Thyroid gland (tissue), 4 donors: ENCODE results near the gene RCAN1. TPM values are rescaled to one million over a fixed set of nuclear protein-coding genes. Genes with fewer than 3 reads are reported as not detected.

Experiments used
- DNase-seq, 2 donors: peaks; one replicate each; pipeline ENCODE4 v3.0.0-alpha.2; 2019
- H3K27ac ChIP-seq, 3 donors: fragments of 200-600 bp; sonication (generic); 1 replicate in 2 of 3; 2 replicates in 1 of 3; pipeline ENCODE4 v1.5.1; 2016 to 2019; ENCODE audit warnings: mild to moderate bottlenecking in 1 of 3, moderate library complexity in 1 of 3
- H3K27me3 ChIP-seq: fragments of 200-600 bp; sonication (generic); one replicate; pipeline ENCODE4 v1.5.1; 2019
- H3K36me3 ChIP-seq, 2 donors: fragments of 200-600 bp; sonication (generic); one replicate each; pipeline ENCODE4 v1.5.1; 2016 to 2019
- H3K4me1 ChIP-seq, 2 donors: fragments of 200-600 bp; sonication (generic); one replicate each; pipeline ENCODE4 v1.5.1; 2017 to 2019
- H3K4me3 ChIP-seq, 3 donors: fragments of 200-600 bp; sonication (generic); replicated peaks in 1 of 3; 1 replicate in 2 of 3; 2 replicates in 1 of 3; pipeline ENCODE4 v1.5.1; 2016; ENCODE audit warnings: mild to moderate bottlenecking in 1 of 3
- H3K9me3 ChIP-seq: fragments of 200-600 bp; sonication (generic); one replicate; pipeline ENCODE4 v1.5.1; 2017
- POLR2A ChIP-seq, 2 donors: fragments of 450-650 bp; IDR thresholded peaks; one replicate each; pipeline ENCODE4 v1.6.1; 2017; ENCODE audit warnings: antibody characterized with exemption in 2 of 2, mild to moderate bottlenecking in 2 of 2, moderate library complexity in 1 of 2
- WGBS, 2 donors: methylation state at CpG; one replicate each; pipeline ENCODE4 v1.1.5; 2017; 5-methylcytosine and 5-hydroxymethylcytosine counted together
- intact Hi-C: fragments of 100-400 bp; cut with DNase I; formaldehyde crosslinking; loops from one replicate; pipeline ENCODE4 v1.15.1; 2023
- total RNA-seq, 4 donors: library from RNA; depleted of rRNA; stranded (reverse); fragments of >200 nt; gene quantifications; one replicate each; pipeline ENCODE4 v1.2.3, GENCODE V29; 2016
- TF ChIP-seq, protein P1 (sequence below), 6 experiments: fragments of 200-600 bp in 3 of 6; fragments of 450-650 bp in 3 of 6; sonication (generic) in 3 of 6; IDR thresholded peaks; one replicate each; pipeline ENCODE4 v1.5.1; 2016 to 2019; ENCODE audit warnings: antibody characterized with exemption in 6 of 6, mild to moderate bottlenecking in 2 of 6, inconsistent platforms in 1 of 6, moderate library complexity in 1 of 6

RCAN1 gene
- total RNA-seq, 4 donors from 2014 or later: 24.5 to 32.7 (median 29.0) TPM

DNA sequence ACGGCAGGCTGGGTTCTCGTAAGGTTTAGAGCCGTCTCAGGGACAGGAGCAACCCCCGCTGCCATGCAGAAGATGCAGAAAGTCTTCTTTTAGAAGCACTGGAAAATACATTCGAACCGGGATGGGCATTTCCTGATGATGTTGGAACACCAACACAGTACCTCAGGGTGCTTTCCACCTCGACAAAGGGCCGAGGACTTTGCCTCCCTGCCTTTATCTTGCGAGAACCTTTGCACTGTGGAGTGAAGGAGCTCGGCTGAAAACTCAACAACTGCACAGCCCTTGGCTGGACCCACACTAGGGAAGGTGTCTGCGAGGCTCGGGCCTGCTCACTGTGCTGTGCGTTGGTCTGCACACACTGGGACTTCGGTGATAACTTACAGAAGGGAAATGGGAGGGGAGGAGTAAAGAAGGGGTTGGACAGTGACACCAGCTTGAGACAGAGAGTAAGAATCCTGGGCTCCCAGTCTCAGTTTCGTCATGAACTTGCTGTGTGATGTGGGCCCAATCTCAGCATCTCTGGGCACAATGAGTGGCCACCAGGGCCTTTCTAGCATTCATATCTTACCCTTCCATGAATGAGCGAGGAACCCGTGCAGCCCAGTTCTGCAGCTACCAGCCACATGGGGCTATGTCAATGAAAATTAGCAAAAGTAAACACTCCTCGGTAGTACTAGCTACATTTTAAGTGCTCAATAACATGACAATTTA, 18.2 kb downstream of the RCAN1 start:
- no peak overlapping the region for H3K4me3 ChIP-seq
- DNase-seq: no peak
- H3K27me3 ChIP-seq: no peaks in the 10 kb centered on the region
- H3K9me3 ChIP-seq: no peaks in the 10 kb centered on the region
- H3K27ac ChIP-seq: no peak overlapping the region
- no peaks in the 10 kb centered on the region for H3K36me3 ChIP-seq
- peaks cover 9 to 19% of the 10 kb centered on the region in 2 donors for H3K4me1 ChIP-seq
- TF ChIP-seq, protein P1, sequence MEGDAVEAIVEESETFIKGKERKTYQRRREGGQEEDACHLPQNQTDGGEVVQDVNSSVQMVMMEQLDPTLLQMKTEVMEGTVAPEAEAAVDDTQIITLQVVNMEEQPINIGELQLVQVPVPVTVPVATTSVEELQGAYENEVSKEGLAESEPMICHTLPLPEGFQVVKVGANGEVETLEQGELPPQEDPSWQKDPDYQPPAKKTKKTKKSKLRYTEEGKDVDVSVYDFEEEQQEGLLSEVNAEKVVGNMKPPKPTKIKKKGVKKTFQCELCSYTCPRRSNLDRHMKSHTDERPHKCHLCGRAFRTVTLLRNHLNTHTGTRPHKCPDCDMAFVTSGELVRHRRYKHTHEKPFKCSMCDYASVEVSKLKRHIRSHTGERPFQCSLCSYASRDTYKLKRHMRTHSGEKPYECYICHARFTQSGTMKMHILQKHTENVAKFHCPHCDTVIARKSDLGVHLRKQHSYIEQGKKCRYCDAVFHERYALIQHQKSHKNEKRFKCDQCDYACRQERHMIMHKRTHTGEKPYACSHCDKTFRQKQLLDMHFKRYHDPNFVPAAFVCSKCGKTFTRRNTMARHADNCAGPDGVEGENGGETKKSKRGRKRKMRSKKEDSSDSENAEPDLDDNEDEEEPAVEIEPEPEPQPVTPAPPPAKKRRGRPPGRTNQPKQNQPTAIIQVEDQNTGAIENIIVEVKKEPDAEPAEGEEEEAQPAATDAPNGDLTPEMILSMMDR (IDR thresholded peaks at IDR 0.05): no peak
- no peak for TF ChIP-seq POLR2A (IDR thresholded peaks at IDR 0.05)
- 89 to 91% methylated on average over 18 of the region's 18 CpGs for WGBS, 2 donors
- intact Hi-C loops: no loop called here

DNA sequence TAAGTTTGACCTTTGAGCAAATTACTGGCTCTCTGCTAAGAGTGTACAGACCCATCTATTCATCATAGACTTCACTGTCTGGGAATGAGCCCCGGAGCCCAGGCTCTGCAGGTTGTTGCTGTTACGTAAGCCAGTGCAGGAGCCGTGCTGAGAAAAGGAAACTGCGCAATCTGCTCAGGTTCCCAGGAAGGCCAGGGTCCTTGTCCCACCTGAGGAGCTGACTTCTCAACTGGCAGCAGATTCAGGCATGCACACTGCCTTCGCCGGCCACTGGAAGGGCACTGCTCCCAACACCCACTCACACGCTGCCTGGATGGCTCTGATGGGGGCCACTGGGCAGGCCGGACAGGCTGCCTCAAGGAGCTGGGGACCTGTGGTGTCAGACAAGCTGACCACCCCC, 19.5 kb downstream of the RCAN1 start:
- H3K4me1 ChIP-seq: peaks cover 9 to 19% of the 10 kb centered on the region in 2 donors
- no peak for TF ChIP-seq POLR2A (IDR thresholded peaks at IDR 0.05)
- TF ChIP-seq, protein P1 (IDR thresholded peaks at IDR 0.05): no peak
- no peaks in the 10 kb centered on the region for H3K9me3 ChIP-seq
- no peak for DNase-seq
- H3K36me3 ChIP-seq: no peaks in the 10 kb centered on the region
- no peak overlapping the region for H3K27ac ChIP-seq
- H3K4me3 ChIP-seq: no peak overlapping the region
- intact Hi-C loops: no loop called here
- 90 to 93% methylated on average over 2 to 8 of the region's 8 CpGs for WGBS, 2 donors
- H3K27me3 ChIP-seq: no peaks in the 10 kb centered on the region

DNA sequence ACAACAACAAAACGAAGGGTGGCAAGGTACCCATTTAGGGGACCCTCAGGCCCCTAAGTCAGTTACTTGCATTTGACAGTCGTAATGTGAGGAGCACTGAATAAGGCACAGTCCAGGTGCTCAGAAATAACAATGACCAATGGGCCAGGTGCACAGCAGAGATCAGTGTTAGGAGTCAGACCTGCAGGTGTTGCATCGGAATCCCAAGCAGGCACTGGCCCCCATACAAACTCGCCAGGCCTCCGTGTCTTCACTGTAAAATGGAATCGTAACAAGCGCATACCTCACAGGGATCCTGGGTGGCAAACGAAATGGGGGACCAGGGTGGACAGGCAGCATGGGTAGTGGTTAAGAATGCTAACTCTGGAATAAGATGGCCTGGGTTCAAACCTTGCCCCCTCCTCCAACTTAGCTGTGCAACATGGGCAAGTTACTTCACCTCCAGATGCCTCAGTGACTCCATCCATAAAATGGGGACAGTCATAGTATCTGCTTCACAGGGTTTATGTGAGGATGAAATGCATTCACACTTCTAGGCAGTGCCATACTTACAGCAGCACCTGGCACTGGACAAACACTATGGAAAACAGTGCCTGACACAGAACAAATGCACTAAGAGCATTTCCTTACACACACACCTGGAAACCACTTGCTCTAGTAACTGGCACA, 20.2 kb downstream of the RCAN1 start:
- 83 to 90% methylated on average over 8 of the region's 8 CpGs for WGBS, 2 donors
- Histone ChIP-seq H3K9me3 (no peaks in the 10 kb centered on the region), H3K4me1 (peaks cover 9 to 19% of the 10 kb centered on the region in 2 donors), H3K4me3 (no peak overlapping the region), H3K27ac (peak overlapping the region in 2 of 3 donors; percentile 19 to 42), H3K27me3 (no peaks in the 10 kb centered on the region), H3K36me3 (no peaks in the 10 kb centered on the region)
- intact Hi-C loops: no loop called here
- DNase-seq: no peak
- TF ChIP-seq, protein P1 (IDR thresholded peaks at IDR 0.05): no peak
- TF ChIP-seq POLR2A (IDR thresholded peaks at IDR 0.05): no peak

DNA sequence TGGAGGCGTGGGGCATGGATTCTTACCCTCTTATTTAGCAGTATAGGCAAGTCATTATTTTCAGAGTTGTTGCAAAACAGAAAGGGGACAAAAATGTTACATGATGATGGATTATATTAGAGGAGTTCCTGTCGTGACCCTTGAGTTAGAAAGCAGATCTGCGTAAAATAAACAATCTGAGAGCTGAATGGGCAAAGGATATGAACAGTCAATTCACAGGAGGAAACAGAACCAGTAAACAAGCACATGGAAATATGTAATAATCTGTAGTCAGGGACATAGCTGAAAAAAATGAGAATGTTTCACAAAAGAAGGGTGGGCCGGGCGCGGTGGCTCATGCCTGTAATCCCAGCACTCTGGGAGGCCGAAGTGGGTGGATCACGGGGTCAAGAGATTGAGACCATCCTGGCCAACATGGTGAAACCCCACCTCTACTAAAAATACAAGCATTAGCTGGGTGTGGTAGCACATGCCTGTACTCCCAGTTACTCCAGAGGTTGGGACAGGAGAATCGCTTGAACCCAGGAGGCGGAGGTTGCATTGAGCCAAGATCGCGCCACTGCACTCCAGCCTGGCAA, 20.9 kb downstream of the RCAN1 start:
- Histone ChIP-seq H3K9me3 (no peaks in the 10 kb centered on the region), H3K27me3 (no peaks in the 10 kb centered on the region), H3K27ac (peak overlapping the region in 2 of 3 donors; percentile 29 to 63), H3K4me1 (peaks cover 9 to 19% of the 10 kb centered on the region in 2 donors), H3K4me3 (no peak overlapping the region), H3K36me3 (no peaks in the 10 kb centered on the region)
- TF ChIP-seq, protein P1 (IDR thresholded peaks at IDR 0.05): no peak
- TF ChIP-seq POLR2A (IDR thresholded peaks at IDR 0.05): no peak
- no peak for DNase-seq
- 73 to 78% methylated on average over 12 of the region's 12 CpGs for whole genome bisulfite sequencing, 2 donors
- intact Hi-C loops: no loop called here

DNA sequence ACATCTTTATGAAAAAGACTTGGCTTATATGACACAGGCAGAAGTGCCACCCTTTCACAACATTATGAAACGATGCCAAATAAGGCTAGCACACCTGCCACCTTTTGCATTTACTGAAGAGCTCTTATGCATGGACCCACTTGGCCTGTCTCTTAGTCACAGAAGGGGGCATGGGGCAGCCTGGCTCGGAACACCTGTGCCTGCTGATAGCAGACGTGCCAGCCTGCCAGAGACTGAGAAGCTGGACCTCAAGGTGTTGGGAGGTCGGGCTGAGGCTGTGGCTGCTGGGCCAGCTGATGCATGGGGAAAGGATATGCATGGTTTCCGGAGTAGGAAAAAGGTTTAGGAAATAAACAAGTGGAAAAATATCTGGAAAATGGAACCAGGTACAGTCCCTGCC, 21.5 kb downstream of the RCAN1 start:
- TF ChIP-seq, protein P1 (IDR thresholded peaks at IDR 0.05): no peak
- no peak for TF ChIP-seq POLR2A (IDR thresholded peaks at IDR 0.05)
- no peaks in the 10 kb centered on the region for H3K36me3 ChIP-seq
- H3K9me3 ChIP-seq: no peaks in the 10 kb centered on the region
- H3K27me3 ChIP-seq: no peaks in the 10 kb centered on the region
- no peak overlapping the region for H3K4me3 ChIP-seq
- no peak for DNase-seq
- intact Hi-C loops: no loop called here
- peak overlapping the region in 2 of 3 donors; percentile 29 to 63 for H3K27ac ChIP-seq
- H3K4me1 ChIP-seq: peaks cover 9 to 19% of the 10 kb centered on the region in 2 donors
- whole genome bisulfite sequencing, 2 donors: 51 to 62% methylated on average over 5 of the region's 5 CpGs
